A549 treated with dexamethasone at 1 μM for 4 hours (cell line): ENCODE measurements around the gene LIMK2. TPM values are rescaled to one million over a fixed set of nuclear protein-coding genes. Genes with fewer than 3 reads are reported as not detected.

Experiments used
- total RNA-seq: library from RNA; stranded (reverse); fragments of 200-300 nt; extraction: Qiagen RNA extraction; gene quantifications from 5 replicates; pipeline ENCODE4 v1.2.3, GENCODE V29; 2022

LIMK2 gene
- 6.2 to 9.1 TPM (median 7.0 TPM) in 5 replicates for total RNA-seq

GRCh38 chr22:31211862-31212730 is at the start of gene LIMK2:
Gene LIMK2 (plus strand): TSS chr22:31212298. CDS start chr22:31212409, 111 bp downstream.

DNA sequence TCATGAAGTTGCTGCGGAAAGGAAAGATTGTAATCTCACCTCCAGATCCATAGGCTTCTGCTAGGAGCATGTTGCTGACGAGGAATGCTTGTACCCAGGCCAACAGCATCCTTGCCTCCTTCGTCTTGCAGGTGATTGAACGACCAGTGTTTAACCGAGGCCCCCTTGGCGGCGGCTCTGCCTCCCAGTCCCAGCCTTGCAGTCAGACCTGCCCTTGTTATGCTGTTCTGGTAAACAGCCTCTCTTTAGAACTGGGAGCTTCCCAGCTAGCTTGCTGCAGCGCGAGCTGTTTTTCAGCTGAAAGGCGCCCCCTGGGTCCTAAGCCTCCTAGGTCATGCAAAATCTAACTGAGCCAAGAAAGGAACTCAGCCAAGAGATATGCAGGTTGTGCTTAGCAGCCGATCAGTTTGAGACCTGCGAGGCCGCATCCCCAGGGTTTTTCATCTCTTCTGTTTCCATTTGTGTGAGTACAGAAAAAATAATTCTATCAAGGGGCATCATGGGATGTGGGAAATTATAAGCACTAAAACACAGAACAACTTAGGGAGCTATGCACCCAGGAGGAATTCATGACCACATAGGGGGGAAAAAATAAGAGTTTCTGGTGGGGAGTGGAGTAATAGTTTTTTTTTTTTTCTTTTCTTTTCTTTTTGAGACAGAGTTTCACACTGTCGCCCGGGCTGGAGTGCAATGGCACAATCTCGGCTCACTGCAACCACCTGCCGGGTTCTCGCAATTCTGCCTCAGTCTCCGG is 80.3 kb downstream of the LIMK2 start, which contains the start of gene PIK3IP1:
Gene PIK3IP1, minus strand, starts transcription at position 253 of the 754 bp plus-strand sequence. Its CDS starts 144 bp downstream, at position 109.

Other genes starting within 250 kb of the LIMK2 start
- 10.7 to 16.9 TPM (median 14.4 TPM) in 5 replicates for gene MORC2, start 243.5 kb upstream of the LIMK2 start, total RNA-seq
- 24.0 to 32.9 TPM (median 27.9 TPM) in 5 replicates for gene TUG1, start 243.0 kb upstream of the LIMK2 start, total RNA-seq
- gene SMTN, start 131.0 kb upstream of the LIMK2 start, total RNA-seq = 17.2 to 31.8 TPM (median 29.7 TPM) in 5 replicates
- 53.7 to 62.7 TPM (median 56.7 TPM) in 5 replicates for gene SELENOM, start 104.7 kb upstream of the LIMK2 start, total RNA-seq
- gene INPP5J, start 89.3 kb upstream of the LIMK2 start, total RNA-seq = 0.21 to 0.55 TPM (median 0.47 TPM) in 5 replicates
- not detected in 5 replicates for gene PLA2G3, start 71.8 kb upstream of the LIMK2 start, total RNA-seq
- gene RNF185, start 52.1 kb upstream of the LIMK2 start, total RNA-seq = 22.3 to 25.7 TPM (median 24.8 TPM) in 5 replicates
- gene PIK3IP1, start 80.2 kb downstream of the LIMK2 start, total RNA-seq = 0.47 to 0.65 TPM (median 0.53 TPM) in 5 replicates
- 17.7 to 22.1 TPM (median 20.5 TPM) in 5 replicates for gene PATZ1, start 134.0 kb downstream of the LIMK2 start, total RNA-seq
- 55.8 to 85.9 TPM (median 61.0 TPM) in 5 replicates for gene DRG1, start 187.3 kb downstream of the LIMK2 start, total RNA-seq